GM06990 (cell line): ENCODE measurements around the gene MXI1.
A peak's percentile ranks its signal among the peaks of the same experiment; 100 is the strongest.

Experiments
- DNase-seq: peaks from one replicate; pipeline ENCODE4 v3.0.0-alpha.2; 2011; ENCODE audit not compliant: insufficient read length; ENCODE audit errors: extremely low read depth
- H3K27me3 ChIP-seq: replicated peaks from 2 replicates; pipeline ENCODE4 v1.6.0; 2011; ENCODE audit warnings: low read length; ENCODE audit not compliant: control insufficient read depth, insufficient read depth
- H3K36me3 ChIP-seq: 2 replicates; pipeline ENCODE4 v1.5.1; 2011; ENCODE audit warnings: low read length; ENCODE audit not compliant: control insufficient read depth, insufficient read depth
- H3K4me3 ChIP-seq: replicated peaks from 2 replicates; pipeline ENCODE4 v1.5.1; 2011; ENCODE audit warnings: low read depth, mild to moderate bottlenecking, control low read depth, low read length
- CTCF ChIP-seq: IDR thresholded peaks from 2 replicates; pipeline ENCODE4 v1.5.1; 2011; ENCODE audit warnings: low read length, control low read depth, mild to moderate bottlenecking, inconsistent platforms; ENCODE audit not compliant: insufficient read depth, poor library complexity, severe bottlenecking

The MXI1 gene

GRCh38 chr10:110296966-110297365 is 89.6 kb downstream of the MXI1 start:
- peaks cover 14% of the 10 kb centered on the region for H3K36me3 ChIP-seq
- H3K4me3 ChIP-seq: no peak overlapping the region
- no peaks in the 10 kb centered on the region for H3K27me3 ChIP-seq
- no peak for TF ChIP-seq CTCF
- DNase-seq: no peak

GRCh38 chr10:110300486-110300986 is 93.1 kb downstream of the MXI1 start:
- TF ChIP-seq CTCF: no peak
- H3K36me3 ChIP-seq: peaks cover 14% of the 10 kb centered on the region
- no peak for DNase-seq
- no peaks in the 10 kb centered on the region for H3K27me3 ChIP-seq
- H3K4me3 ChIP-seq: no peak overlapping the region

- TF ChIP-seq CTCF: no peak
- no peaks in the 10 kb centered on the region for H3K27me3 ChIP-seq
- peak overlapping the region; percentile 92 for H3K4me3 ChIP-seq
- H3K36me3 ChIP-seq: peaks cover 8% of the 10 kb centered on the region
- DNase-seq: no peak
Measured at GRCh38 chr10:110303681-110304080, 96.3 kb downstream of the MXI1 start.

GRCh38 chr10:110304394-110304779 is 97.0 kb downstream of the MXI1 start:
- H3K27me3 ChIP-seq: no peaks in the 10 kb centered on the region
- H3K4me3 ChIP-seq: peak overlapping the region; percentile 92
- no peak for TF ChIP-seq CTCF
- peaks cover 6% of the 10 kb centered on the region for H3K36me3 ChIP-seq
- peak; percentile 62 for DNase-seq

- H3K36me3 ChIP-seq: peaks cover 6% of the 10 kb centered on the region
- no peaks in the 10 kb centered on the region for H3K27me3 ChIP-seq
- DNase-seq: peak; percentile 95
- H3K4me3 ChIP-seq: peak within 1 kb of the TSS; percentile 92
- TF ChIP-seq CTCF: no peak
Measured at GRCh38 chr10:110304780-110305421, 97.5 kb downstream of the MXI1 start, which contains the start of gene SMNDC1. Gene SMNDC1, minus strand, starts transcription at chr10:110304920. Its CDS starts 1,333 bp downstream, at chr10:110303587.
